Articular chondrocyte of knee joint (primary cell): ENCODE results near the gene SLC6A6. TPM values are rescaled to one million over a fixed set of nuclear protein-coding genes. Genes with fewer than 3 reads are reported as not detected.

ENCODE experiments used
- small RNA-seq: library from RNA; depleted of rRNA; stranded (forward); fragments of <200 nt; gene quantifications from one replicate; pipeline ENCODE3, GENCODE V24; 2012
- total RNA-seq: library from RNA; depleted of rRNA; stranded (reverse); fragments of >200 nt; gene quantifications from 2 replicates; pipeline ENCODE4 v1.2.3, GENCODE V29; 2012

Gene SLC6A6
- total RNA-seq = 29.9 and 40.5 TPM in 2 replicates

DNA sequence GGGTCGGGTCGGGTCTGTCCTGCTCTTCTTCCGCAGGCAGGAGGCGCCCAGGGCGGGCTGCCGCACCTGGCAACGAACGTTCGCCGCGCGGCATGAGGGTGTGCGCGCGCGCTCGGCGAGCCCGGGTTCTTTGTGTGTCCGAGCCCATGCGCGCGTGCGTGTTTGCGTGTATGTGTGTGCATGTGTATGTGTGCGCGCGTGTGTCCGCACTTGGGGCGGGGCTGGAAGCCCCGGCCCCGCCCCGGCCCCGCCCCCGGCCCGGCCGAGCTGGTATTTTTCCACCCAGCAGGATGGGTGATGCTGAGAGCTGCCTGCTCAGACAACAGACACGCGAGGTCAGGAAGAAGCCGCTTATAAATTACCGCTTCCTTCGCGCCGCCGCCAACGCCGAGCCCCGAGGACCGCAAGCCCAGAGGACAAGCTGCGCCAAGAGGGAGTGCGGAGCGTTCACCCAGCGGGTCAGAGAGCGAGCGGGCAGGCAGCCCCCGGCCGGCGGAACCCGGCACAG is at the start of gene SLC6A6:
Gene SLC6A6, plus strand, starts transcription at position 303 of the 508 bp plus-strand sequence. CDS start 41,029 bp downstream, outside the sequence.

Small RNA genes lying within 50 kb of the gene (small RNA-seq; reads per million reads assigned to genes)
- not detected for gene RNA5SP124
- not detected for gene RNU6-905P

Other genes with a start within 250 kb of the SLC6A6 start
- gene XPC, start 224.0 kb upstream of the SLC6A6 start, total RNA-seq = 37.8 and 45.0 TPM in 2 replicates
- gene LSM3, start 223.8 kb upstream of the SLC6A6 start, total RNA-seq = 10.8 and 11.6 TPM in 2 replicates
- 0.65 and 1.6 TPM in 2 replicates for gene GRIP2, start 137.7 kb downstream of the SLC6A6 start, total RNA-seq
- gene CCDC174, start 249.2 kb downstream of the SLC6A6 start, total RNA-seq = 17.4 and 22.7 TPM in 2 replicates